ENCODE results near the gene NUDT2. TPM values are rescaled to one million over a fixed set of nuclear protein-coding genes. Genes with fewer than 3 reads are reported as not detected.

Gene NUDT2
- total RNA-seq, 4 donors from 2014 or later = 13.2 to 19.7 (median 17.0) TPM

GRCh38 chr9:34374905-34375552, 45.7 kb downstream of the NUDT2 start:
- peak overlapping the region; percentile 61 for H3K4me3 ChIP-seq
- H3K36me3 ChIP-seq = no peaks in the 10 kb centered on the region

GRCh38 chr9:34375901-34376595, 46.7 kb downstream of the NUDT2 start:
- TF ChIP-seq CTCF (IDR thresholded peaks at IDR 0.05) (no peak), POLR2AphosphoS5 (IDR thresholded peaks at IDR 0.05) (no peak), EP300 (IDR thresholded peaks at IDR 0.05) (no peak), POLR2A (IDR thresholded peaks at IDR 0.05) (no peak)
- Histone ChIP-seq H3K9me3 (no peaks in the 10 kb centered on the region), H3K27me3 (peaks cover 4% of the 10 kb centered on the region), H3K36me3 (no peaks in the 10 kb centered on the region), H3K27ac (no peak overlapping the region), H3K4me1 (peaks cover 55% of the 10 kb centered on the region), H3K4me3 (peak overlapping the region; percentile 61)
- WGBS = 50% methylated on average over 7 of the region's 22 CpGs
- no peak for DNase-seq (ENCODE audit: low spot score in 2 of 2)

More at GRCh38 chr9:34374905-34375552, 45.7 kb downstream of the NUDT2 start:
- Histone ChIP-seq H3K27ac (peak overlapping the region; percentile 17), H3K27me3 (peaks cover 4% of the 10 kb centered on the region), H3K9me3 (no peaks in the 10 kb centered on the region), H3K4me1 (peaks cover 55% of the 10 kb centered on the region)
- TF ChIP-seq CTCF (IDR thresholded peaks at IDR 0.05) (no peak), EP300 (IDR thresholded peaks at IDR 0.05) (no peak), POLR2A (IDR thresholded peaks at IDR 0.05) (no peak), POLR2AphosphoS5 (IDR thresholded peaks at IDR 0.05) (no peak)
- no peak for DNase-seq (ENCODE audit: low spot score in 2 of 2)
- WGBS = 22% methylated on average over 5 of the region's 5 CpGs

GRCh38 chr9:34376596-34377403, 47.4 kb downstream of the NUDT2 start, which contains the start of gene MYORG:
Gene MYORG (minus strand): TSS chr9:34376898. CDS start chr9:34372943, 3,955 bp downstream.
- no peaks in the 10 kb centered on the region for H3K9me3 ChIP-seq
- H3K27ac ChIP-seq = no peak within 1 kb of the TSS
- H3K4me3 ChIP-seq = peak within 1 kb of the TSS; percentile 61
- peak; percentile 93 to 94 for DNase-seq (ENCODE audit: low spot score in 2 of 2)
- H3K27me3 ChIP-seq = peaks cover 2% of the 10 kb centered on the region
- WGBS = under 1% methylated on average over 33 of the region's 54 CpGs
- TF ChIP-seq POLR2A (IDR thresholded peaks at IDR 0.05) (peak in 1 of 2 donors; percentile 40), POLR2AphosphoS5 (IDR thresholded peaks at IDR 0.05) (peak in 1 of 3 donors; percentile 35), CTCF (IDR thresholded peaks at IDR 0.05) (no peak)
- H3K4me1 ChIP-seq = peaks cover 54% of the 10 kb centered on the region
- H3K36me3 ChIP-seq = no peaks in the 10 kb centered on the region

- no peaks in the 10 kb centered on the region for H3K9me3 ChIP-seq
- peak overlapping the region; percentile 61 for H3K4me3 ChIP-seq
- H3K27me3 ChIP-seq = no peaks in the 10 kb centered on the region
- H3K36me3 ChIP-seq = no peaks in the 10 kb centered on the region
- H3K4me1 ChIP-seq = peaks cover 51% of the 10 kb centered on the region
- 13% methylated on average over 8 of the region's 21 CpGs for WGBS
- DNase-seq (ENCODE audit: low spot score in 2 of 2) = peak in 1 of 2 donors; percentile 79
- no peak overlapping the region for H3K27ac ChIP-seq
- TF ChIP-seq POLR2AphosphoS5 (IDR thresholded peaks at IDR 0.05) (no peak), CTCF (IDR thresholded peaks at IDR 0.05) (no peak), POLR2A (IDR thresholded peaks at IDR 0.05) (no peak), EP300 (IDR thresholded peaks at IDR 0.05) (no peak)
Observed at GRCh38 chr9:34377404-34377746, 48.0 kb downstream of the NUDT2 start.
